Epithelial cell of esophagus (primary cell): ENCODE data around the gene POU6F2.

Experiments
- DNase-seq: peaks from one replicate; pipeline ENCODE4 v3.0.0; 2010; ENCODE audit warnings: low read depth
- H3K4me3 ChIP-seq: 2 replicates; pipeline ENCODE4 v1.5.1; 2011; ENCODE audit warnings: mild to moderate bottlenecking, low read length, control low read depth
- CTCF ChIP-seq: IDR thresholded peaks from 2 replicates; pipeline ENCODE4 v1.5.1; 2011; ENCODE audit warnings: low read depth, mild to moderate bottlenecking, low read length, control low read depth, inconsistent platforms; ENCODE audit not compliant: insufficient read depth; ENCODE audit errors: missing control alignments

Gene POU6F2

GRCh38 chr7:39102234-39102633 is 124.5 kb downstream of the POU6F2 start:
- DNase-seq: no peak
- H3K4me3 ChIP-seq: no peak overlapping the region
- TF ChIP-seq CTCF: no peak

- no peak overlapping the region for H3K4me3 ChIP-seq
- no peak for DNase-seq
- TF ChIP-seq CTCF: no peak
These were observed 128.0 kb downstream of the POU6F2 start for GRCh38 chr7:39105720-39106119.

GRCh38 chr7:39125846-39126245 is 148.1 kb downstream of the POU6F2 start:
- no peak for TF ChIP-seq CTCF

GRCh38 chr7:39127058-39127457 is 149.3 kb downstream of the POU6F2 start:
- no peak for TF ChIP-seq CTCF
- no peak overlapping the region for H3K4me3 ChIP-seq
- DNase-seq: no peak

More at GRCh38 chr7:39125846-39126245, 148.1 kb downstream of the POU6F2 start:
- no peak for DNase-seq
- no peak overlapping the region for H3K4me3 ChIP-seq

- TF ChIP-seq CTCF: no peak
- no peak overlapping the region for H3K4me3 ChIP-seq
- DNase-seq: no peak
These were observed 150.7 kb downstream of the POU6F2 start for GRCh38 chr7:39128287-39128843.

- no peak overlapping the region for H3K4me3 ChIP-seq
- no peak for TF ChIP-seq CTCF
- DNase-seq: no peak
These were observed 152.6 kb downstream of the POU6F2 start for GRCh38 chr7:39130274-39130673.

- no peak for TF ChIP-seq CTCF
- DNase-seq: no peak
- no peak overlapping the region for H3K4me3 ChIP-seq
These were observed 153.3 kb downstream of the POU6F2 start for GRCh38 chr7:39130857-39131526.
